GM12892 (cell line): ENCODE data around the gene TIMM44.

ENCODE experiments used
- POLR2A ChIP-seq: IDR thresholded peaks from 2 replicates; pipeline ENCODE4 v1.6.1; 2011; ENCODE audit warnings: low read depth, low read length, control low read depth
- POLR2AphosphoS5 ChIP-seq: IDR thresholded peaks from 2 replicates; pipeline ENCODE4 v1.6.1; 2011; ENCODE audit warnings: low read depth, low read length, control low read depth
- TAF1 ChIP-seq: IDR thresholded peaks from 2 replicates; pipeline ENCODE4 v1.6.1; 2011; ENCODE audit warnings: low read depth, mild to moderate bottlenecking, control low read depth, low read length, borderline replicate concordance

GRCh38 chr19:7969555-7969939 lies 26.1 kb upstream of the TIMM44 start:
- TF ChIP-seq TAF1 = no peak
- no peak for TF ChIP-seq POLR2A
- TF ChIP-seq POLR2AphosphoS5 = no peak
